22Rv1 (cell line): ENCODE data around the gene CBLN4.

Experiments
- ZFX ChIP-seq: fragments of 450-650 bp; IDR thresholded peaks from 2 replicates; pipeline ENCODE4 v1.6.1; 2017; ENCODE audit warnings: antibody characterized with exemption, borderline replicate concordance
- TF ChIP-seq, protein P1 (sequence below): fragments of 450-650 bp; IDR thresholded peaks from 2 replicates; pipeline ENCODE4 v1.5.1; 2017; ENCODE audit warnings: mild to moderate bottlenecking

DNA sequence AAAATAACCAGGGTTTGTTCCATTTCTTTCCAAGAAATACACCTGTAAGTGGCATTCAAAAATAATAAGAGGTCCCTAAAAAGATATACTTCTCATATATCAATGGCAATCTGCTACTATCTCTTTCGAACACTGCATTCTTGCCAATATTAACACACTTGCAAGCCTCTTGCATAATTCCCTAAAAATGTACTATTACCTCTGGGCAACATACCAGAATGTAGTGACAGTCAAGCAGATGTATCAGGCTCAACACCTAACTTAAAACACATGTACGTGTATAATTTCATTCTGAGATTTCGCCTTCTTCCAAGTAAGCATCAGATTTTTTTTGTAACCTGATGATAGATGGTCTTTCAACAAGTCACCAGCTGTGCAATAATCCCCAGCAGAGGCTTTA, 3.4 kb downstream of the CBLN4 start:
- TF ChIP-seq, protein P1, sequence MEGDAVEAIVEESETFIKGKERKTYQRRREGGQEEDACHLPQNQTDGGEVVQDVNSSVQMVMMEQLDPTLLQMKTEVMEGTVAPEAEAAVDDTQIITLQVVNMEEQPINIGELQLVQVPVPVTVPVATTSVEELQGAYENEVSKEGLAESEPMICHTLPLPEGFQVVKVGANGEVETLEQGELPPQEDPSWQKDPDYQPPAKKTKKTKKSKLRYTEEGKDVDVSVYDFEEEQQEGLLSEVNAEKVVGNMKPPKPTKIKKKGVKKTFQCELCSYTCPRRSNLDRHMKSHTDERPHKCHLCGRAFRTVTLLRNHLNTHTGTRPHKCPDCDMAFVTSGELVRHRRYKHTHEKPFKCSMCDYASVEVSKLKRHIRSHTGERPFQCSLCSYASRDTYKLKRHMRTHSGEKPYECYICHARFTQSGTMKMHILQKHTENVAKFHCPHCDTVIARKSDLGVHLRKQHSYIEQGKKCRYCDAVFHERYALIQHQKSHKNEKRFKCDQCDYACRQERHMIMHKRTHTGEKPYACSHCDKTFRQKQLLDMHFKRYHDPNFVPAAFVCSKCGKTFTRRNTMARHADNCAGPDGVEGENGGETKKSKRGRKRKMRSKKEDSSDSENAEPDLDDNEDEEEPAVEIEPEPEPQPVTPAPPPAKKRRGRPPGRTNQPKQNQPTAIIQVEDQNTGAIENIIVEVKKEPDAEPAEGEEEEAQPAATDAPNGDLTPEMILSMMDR, result no peak
- TF ChIP-seq ZFX, result no peak
